GM21381 (cell line): ENCODE data around the gene AKAP8L.

Experiments
- ATAC-seq: cut with Tn5 transposase; IDR thresholded peaks from one replicate; pipeline ENCODE4 v1.9.1; 2021; ENCODE audit warnings: mild to moderate bottlenecking, moderate library complexity; ENCODE audit not compliant: unreplicated experiment

Gene AKAP8L

DNA sequence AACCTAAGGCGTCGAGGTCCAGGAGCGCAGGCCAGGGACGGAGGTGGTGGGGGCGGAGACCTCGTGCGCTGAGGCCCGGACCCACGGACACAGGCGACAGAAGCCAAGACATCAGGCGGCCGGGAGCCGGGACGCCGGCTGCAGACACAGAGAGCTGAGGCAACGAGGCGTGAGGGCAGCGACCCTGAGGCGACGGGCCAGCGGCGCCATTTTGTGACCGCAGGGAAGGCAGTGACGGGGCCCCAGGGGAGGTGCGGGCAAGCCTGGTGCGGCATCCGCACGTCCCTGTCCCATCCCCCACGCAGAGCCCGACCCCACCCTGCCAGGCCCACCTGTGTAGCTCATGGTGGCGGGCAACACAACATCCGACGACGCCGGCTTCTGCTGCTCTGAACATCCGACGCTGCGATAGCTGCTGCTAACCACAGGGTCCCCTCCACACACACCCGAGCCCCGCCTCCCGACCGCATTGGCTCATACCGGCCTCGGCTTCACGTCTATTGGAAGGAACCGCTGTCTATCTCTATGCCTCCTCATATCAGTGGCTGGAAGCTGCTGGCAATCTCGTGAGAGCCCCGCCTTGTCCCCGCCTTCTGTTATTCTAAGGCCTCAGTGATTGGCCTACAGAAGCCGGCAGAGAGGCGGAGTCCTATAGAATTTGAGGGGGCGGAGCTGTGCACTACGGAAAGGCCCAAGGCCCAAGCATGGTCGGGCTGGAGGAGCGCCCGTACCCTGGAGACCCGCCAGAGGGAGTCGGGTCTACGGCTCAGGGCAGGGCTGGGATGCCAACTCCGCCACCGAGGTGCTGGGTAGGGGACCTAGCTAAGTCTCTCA is at the start of gene AKAP8L:
Gene AKAP8L (minus strand): TSS at position 410 of the 834 bp plus-strand sequence. CDS start 65 bp downstream, at position 345.
- peak; percentile 91 for ATAC-seq

- no peak for ATAC-seq
Measured at GRCh38 chr19:15467734-15468214, 49.0 kb upstream of the AKAP8L start.

- peak; percentile 42 for ATAC-seq
Measured at GRCh38 chr19:15466851-15467733, 48.3 kb upstream of the AKAP8L start.

GRCh38 chr19:15464394-15465385 is 45.9 kb upstream of the AKAP8L start, which contains the start of gene RASAL3:
Gene RASAL3 (minus strand): TSS chr19:15464544. CDS start chr19:15464358, 186 bp downstream.
- ATAC-seq, result peak; percentile 41

GRCh38 chr19:15463861-15464371 is 45.1 kb upstream of the AKAP8L start:
- no peak for ATAC-seq

GRCh38 chr19:15461694-15462093 is 42.9 kb upstream of the AKAP8L start:
- ATAC-seq, result no peak

GRCh38 chr19:15457701-15458484 is 39.1 kb upstream of the AKAP8L start:
- no peak for ATAC-seq

DNA sequence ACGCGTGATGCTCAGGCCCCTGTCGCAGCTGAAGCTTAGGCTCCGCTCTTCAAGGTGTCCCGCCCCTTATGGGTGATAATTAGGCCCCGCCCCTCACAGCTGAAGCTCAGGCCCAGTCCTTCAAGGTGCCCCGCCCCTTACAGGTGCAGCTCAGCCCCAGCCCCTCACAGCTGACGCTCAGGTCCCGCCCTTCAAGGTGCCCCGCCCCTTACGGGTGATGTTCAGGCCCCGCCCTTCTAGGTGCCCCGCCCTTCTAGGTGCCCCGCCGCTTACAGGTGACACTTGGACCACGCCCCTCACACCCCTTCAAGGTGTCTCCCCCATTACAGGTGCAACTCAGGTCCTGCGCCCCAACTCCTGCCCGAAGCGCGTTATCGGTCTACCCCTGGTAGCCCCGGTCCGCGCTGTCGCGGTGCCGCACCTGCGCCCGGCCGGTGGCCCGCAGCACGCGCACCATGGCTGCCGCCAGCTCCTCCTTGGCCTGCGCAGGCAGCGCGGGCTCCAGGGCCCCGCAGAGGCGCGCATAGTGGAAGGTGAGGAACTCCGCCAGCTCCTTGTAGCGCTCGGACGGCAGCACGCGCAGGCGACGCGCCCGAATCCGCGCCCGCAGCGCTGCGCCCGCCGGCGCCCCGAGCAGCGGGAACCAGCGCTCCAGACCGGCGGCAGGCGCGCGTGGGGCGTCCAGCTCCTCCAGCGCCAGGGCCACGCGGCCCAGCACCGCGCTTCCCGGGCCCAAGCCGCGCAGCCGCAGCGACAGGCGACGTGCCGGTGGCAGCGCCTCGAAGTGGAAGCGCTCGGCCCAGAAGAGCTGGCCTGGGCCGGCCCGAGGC is 38.3 kb upstream of the AKAP8L start:
- ATAC-seq, result no peak

DNA sequence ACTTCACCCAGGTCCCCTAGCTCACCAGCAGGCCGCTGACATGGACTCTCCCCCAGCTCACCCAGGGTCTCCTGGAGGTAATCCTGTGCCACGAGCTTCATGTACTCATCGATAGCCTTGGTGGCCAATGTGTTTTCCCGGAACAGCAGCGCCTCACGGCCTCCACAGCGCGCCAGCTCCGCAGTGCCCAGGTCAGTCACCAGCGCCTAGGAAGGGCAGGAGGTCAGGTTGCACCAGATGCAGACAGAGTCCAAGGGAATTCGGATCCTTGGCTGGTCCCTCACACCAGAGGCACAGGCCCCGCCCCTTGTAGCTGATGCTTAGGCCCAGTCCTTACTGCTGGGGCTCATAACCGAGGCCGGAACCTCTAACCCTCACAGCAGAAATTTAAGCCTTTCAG is 37.7 kb upstream of the AKAP8L start:
- no peak for ATAC-seq

DNA sequence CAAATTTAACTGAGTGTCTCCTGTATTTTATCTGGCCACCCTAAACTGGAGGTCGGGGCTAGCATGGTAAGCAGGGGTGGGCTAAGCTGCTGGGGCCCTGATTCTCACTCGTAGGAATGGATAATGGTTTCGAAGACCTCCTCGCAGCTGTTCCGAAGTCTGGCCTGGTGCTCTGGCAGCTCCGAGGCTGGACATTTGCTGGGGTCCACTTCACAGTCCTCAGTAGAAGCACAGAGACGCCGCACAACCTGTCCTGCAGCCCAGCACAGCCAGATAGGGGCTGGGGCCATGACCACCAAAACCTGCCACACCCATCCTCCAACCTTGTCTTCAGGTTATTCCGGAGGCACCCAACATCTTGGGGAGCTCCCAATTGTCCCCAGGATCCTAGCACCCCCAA is 37.2 kb upstream of the AKAP8L start:
- no peak for ATAC-seq

GRCh38 chr19:15453906-15454860 is 35.4 kb upstream of the AKAP8L start:
- ATAC-seq, result no peak

GRCh38 chr19:15453091-15453578 is 34.3 kb upstream of the AKAP8L start:
- no peak for ATAC-seq

- no peak for ATAC-seq
Measured at GRCh38 chr19:15452111-15453047, 33.6 kb upstream of the AKAP8L start.

DNA sequence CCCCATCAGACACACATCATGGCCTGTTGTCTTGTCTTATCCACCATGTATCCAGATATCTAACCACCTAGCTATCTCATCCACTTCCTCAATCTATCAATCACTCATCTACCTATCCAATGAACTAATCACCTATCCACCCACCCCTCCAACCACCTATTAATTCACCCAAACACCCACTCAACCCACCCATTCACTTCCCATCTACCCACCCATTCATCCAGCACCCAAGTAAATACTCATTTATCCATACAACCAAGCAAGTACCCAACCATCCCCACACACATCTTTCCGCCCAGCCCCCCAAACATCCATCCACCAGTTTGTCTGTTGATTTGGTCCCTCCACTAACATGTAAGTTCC is 31.7 kb upstream of the AKAP8L start:
- ATAC-seq, result no peak

- peak; percentile 46 for ATAC-seq
Measured at GRCh38 chr19:15449620-15450527, 31.1 kb upstream of the AKAP8L start, which contains the start of gene WIZ. Gene WIZ (minus strand): TSS chr19:15449956. CDS start chr19:15448307, 1,649 bp downstream.
